Fibroblast of pulmonary artery (primary cell): ENCODE data around the gene PSD2.

ENCODE experiments used
- DNase-seq: peaks from one replicate; pipeline ENCODE4 v3.0.0-alpha.2; 2010; ENCODE audit warnings: low read depth
- H3K4me3 ChIP-seq: replicated peaks from 2 replicates; pipeline ENCODE4 v1.5.1; 2011; ENCODE audit warnings: low read depth, mild to moderate bottlenecking, control low read depth, low read length, moderate library complexity
- TF ChIP-seq, protein P1 (sequence below): IDR thresholded peaks from 2 replicates; pipeline ENCODE4 v1.5.1; 2011; ENCODE audit warnings: mild to moderate bottlenecking, control low read depth, low read length, inconsistent platforms; ENCODE audit errors: missing control alignments

PSD2 gene

DNA sequence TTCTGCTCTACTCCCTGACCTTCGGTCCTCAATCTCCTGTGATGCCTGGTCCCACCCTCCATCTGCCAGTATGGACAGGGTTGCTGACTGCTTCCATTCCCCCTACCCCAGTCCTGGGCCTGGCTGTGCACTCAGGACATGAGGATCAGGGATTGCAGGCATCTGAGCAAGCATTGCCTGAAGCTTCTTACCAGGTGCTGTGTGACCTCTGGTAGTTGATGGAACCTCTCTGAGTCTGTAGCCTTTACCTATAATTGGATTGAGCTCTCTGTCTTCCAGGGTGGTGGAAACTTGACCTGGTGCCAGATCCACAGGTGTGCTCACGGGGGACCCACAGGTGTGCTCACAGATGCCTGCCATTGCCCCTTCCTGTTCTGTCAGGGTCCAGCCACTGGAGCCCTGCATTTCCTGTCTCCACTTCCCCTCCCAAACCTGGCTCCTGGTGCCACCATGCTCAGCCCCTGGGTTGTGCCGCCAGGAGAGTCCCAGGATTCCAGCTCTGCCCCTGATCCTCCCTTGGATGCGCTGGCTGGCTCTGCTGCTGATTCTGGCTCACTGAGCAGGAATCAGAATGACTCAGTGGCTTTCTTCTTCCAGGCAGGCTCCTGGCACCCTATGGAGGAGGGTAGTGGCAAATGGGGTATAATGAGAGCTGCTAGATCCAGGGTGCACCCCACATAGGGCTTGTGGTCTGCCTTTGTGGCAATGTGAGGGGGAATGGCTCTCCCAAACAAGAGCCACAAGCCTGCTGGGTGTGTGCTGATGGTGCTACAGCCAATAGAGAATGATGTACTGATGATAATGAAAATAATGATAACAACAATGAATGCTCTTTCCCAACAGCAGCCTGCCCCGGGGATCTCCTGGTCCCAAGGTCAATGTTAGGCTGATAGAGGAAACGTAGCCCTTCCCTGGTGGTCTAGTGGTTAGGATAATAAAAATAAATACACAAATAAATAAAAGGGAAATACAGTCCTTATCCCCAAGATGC is 35.2 kb upstream of the PSD2 start:
- no peak overlapping the region for H3K4me3 ChIP-seq
- DNase-seq: no peak
- TF ChIP-seq, protein P1, sequence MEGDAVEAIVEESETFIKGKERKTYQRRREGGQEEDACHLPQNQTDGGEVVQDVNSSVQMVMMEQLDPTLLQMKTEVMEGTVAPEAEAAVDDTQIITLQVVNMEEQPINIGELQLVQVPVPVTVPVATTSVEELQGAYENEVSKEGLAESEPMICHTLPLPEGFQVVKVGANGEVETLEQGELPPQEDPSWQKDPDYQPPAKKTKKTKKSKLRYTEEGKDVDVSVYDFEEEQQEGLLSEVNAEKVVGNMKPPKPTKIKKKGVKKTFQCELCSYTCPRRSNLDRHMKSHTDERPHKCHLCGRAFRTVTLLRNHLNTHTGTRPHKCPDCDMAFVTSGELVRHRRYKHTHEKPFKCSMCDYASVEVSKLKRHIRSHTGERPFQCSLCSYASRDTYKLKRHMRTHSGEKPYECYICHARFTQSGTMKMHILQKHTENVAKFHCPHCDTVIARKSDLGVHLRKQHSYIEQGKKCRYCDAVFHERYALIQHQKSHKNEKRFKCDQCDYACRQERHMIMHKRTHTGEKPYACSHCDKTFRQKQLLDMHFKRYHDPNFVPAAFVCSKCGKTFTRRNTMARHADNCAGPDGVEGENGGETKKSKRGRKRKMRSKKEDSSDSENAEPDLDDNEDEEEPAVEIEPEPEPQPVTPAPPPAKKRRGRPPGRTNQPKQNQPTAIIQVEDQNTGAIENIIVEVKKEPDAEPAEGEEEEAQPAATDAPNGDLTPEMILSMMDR: no peak

DNA sequence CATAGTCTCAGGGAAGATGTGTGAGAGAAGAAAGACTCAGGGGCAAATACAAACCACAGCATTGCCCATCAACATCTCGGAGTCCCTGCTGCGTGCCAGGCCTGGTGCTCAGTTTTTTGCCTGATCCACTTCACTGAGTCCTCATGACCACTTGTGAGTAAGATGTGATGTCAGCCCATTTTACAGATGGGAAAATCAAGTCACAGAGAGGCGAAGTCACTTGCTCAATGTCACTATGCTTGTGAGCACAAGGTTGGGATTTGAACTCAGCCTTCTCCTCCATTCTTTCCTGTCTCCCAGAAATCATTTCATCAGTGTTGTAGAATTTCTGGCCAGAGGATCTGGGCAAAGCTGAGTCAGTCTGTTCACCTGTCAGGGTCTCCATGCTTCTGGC is 34.6 kb upstream of the PSD2 start:
- H3K4me3 ChIP-seq: no peak overlapping the region
- TF ChIP-seq, protein P1: no peak
- no peak for DNase-seq

DNA sequence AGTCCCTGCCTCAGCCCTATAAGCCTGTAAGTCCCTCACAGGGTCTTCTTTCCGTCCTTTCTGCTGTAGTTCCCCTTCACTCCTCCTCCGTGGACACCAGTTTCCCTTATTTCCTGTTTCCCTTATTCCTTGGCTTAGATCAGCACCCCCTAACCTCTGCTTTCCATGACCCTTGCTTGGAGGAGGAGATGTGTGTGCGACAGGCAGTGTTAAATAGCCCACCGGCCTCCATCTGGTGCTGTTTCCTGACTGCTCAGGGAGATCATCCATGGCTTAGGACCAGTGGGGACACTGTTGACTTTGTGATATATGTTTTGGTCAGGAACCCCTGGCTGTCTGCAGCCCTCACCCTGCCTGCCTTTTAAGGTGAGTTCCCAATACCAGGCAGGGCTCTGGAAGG is 34.1 kb upstream of the PSD2 start:
- TF ChIP-seq, protein P1: no peak
- no peak for DNase-seq
- no peak overlapping the region for H3K4me3 ChIP-seq

DNA sequence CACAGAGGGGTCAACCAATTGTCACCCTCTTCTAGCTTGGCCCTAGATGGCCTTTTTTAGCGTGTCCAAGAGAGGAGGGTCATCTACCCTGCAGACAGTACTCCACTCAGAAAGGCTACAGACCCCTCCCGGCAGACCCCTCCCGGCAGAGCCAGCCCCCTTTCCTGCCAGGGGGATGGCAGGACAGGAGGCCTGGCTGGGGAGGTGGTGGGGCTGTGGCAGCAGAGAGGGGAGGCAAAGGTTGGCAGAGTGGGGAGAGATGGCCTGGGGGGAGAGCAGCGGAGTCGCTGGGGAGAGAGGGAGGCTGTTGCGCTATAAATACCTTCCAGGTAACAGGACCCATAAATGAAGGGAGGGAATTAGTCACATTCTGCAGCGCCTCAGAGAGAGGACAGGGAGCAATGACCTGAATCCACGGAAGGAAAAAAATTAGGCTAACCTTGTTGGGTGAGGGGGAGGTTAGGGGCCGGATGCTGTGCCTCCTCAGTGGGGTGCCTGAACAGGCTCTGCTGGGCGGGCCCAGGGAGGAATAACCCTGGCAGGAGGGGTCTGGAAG is 32.9 kb upstream of the PSD2 start:
- TF ChIP-seq, protein P1: no peak
- no peak for DNase-seq
- no peak overlapping the region for H3K4me3 ChIP-seq

DNA sequence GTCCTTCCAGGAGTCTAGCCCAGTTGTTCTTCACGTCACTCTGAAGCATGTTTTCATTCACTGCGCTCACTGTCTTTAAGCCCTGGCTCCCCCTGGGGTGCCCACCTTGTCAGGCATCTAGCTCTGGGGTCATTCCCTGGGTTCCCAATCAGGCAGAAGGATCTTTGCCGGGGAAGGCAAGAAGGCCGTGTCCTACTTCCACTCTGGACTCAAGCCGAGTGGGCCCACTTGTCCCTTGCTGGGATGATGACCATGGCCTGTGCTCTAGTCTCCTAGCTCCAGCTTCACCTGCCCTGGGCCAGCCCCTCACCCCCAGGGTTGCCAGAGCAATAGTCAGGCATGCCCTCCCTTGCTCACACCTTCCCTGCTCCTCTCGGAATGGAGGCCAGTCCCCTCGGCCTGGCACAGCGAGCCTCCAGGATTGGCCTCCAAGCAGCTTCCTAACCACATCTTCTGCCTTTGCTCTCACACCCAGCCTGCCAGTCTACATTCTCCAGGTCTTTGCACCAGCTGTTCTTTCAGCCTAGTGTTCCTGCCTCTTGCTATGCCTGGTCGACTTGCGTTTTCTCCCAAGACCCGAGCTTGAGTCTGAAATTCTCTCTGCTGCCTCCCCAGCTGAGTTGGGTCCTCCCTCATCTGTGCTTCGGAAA is 32.2 kb upstream of the PSD2 start:
- no peak for DNase-seq
- TF ChIP-seq, protein P1: no peak
- no peak overlapping the region for H3K4me3 ChIP-seq

DNA sequence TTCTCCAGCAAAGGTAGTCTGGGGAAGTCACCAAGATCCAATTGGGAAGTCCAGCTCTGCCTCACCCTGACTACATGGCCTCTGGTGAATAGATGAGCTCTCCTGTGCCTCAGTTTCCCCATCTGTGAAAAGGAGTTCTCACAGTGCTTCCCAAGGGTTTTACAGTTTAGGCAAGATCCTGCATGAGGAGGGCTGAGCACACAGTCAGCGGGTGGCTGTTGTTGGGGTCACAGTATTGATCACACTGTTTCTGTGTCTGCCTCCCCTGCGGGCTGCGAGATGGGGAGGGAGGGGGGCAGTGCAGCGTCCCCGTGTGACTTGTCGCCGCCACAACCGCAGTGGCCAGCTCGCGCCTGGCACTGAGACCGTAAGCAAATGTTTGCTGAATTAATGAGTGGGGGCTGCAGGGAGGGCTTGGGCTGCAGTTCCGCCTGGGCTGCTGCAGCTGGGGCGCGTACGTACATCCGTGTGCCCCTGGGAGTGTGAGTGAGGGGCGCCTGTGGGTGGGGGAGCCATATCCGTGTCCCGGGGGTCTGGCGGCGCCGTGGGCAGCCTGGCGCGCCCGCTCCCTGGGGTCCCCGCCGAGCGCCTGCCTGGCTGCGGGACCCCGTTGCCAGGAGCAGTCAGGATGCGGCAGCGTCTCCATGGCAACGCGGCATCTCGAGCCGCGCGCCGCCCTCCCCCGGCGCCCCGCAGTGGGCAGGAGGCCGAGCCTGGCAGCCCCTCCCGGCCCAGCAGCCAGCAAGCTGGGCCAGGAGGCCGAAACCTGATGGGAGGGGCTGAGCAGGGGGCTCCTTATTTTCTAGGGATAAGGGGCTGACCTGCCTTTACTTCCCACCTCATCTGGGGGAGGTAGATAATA is 31.4 kb upstream of the PSD2 start:
- no peak for DNase-seq
- H3K4me3 ChIP-seq: no peak overlapping the region
- TF ChIP-seq, protein P1: no peak
